Suprapubic skin (tissue), 3 donors: Measurements from ENCODE around the gene TJP3.

Experiments used
- POLR2AphosphoS5 ChIP-seq, 3 donors: sonication (generic); formaldehyde crosslinking; IDR thresholded peaks; one replicate each; pipeline ENCODE4 v1.6.1; 2017; ENCODE audit warnings: antibody characterized with exemption in 3 of 3
- TF ChIP-seq, protein P1 (sequence below), 2 donors: fragments of 200-600 bp in 1 of 2; fragments of 450-650 bp in 1 of 2; sonication (generic) in 1 of 2; IDR thresholded peaks; one replicate each; pipeline ENCODE4 v1.5.1; 2016 to 2019; ENCODE audit warnings: antibody characterized with exemption in 2 of 2, mild to moderate bottlenecking in 1 of 2, moderate library complexity in 1 of 2

- TF ChIP-seq, protein P1, sequence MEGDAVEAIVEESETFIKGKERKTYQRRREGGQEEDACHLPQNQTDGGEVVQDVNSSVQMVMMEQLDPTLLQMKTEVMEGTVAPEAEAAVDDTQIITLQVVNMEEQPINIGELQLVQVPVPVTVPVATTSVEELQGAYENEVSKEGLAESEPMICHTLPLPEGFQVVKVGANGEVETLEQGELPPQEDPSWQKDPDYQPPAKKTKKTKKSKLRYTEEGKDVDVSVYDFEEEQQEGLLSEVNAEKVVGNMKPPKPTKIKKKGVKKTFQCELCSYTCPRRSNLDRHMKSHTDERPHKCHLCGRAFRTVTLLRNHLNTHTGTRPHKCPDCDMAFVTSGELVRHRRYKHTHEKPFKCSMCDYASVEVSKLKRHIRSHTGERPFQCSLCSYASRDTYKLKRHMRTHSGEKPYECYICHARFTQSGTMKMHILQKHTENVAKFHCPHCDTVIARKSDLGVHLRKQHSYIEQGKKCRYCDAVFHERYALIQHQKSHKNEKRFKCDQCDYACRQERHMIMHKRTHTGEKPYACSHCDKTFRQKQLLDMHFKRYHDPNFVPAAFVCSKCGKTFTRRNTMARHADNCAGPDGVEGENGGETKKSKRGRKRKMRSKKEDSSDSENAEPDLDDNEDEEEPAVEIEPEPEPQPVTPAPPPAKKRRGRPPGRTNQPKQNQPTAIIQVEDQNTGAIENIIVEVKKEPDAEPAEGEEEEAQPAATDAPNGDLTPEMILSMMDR (IDR thresholded peaks at IDR 0.05): no peak
- TF ChIP-seq POLR2AphosphoS5 (IDR thresholded peaks at IDR 0.05): no peak
Observed at GRCh38 chr19:3658870-3659745, 49.1 kb upstream of the TJP3 start.
